HG02943 (cell line): Measurements from ENCODE around the gene SPTBN1.
A peak's percentile ranks its signal among the peaks of the same experiment; 100 is the strongest.

Source experiments
- ATAC-seq: cut with Tn5 transposase; IDR thresholded peaks from one replicate; pipeline ENCODE4 v1.9.1; 2021; ENCODE audit warnings: mild to moderate bottlenecking, low read depth, moderate library complexity; ENCODE audit not compliant: unreplicated experiment

Gene SPTBN1

DNA sequence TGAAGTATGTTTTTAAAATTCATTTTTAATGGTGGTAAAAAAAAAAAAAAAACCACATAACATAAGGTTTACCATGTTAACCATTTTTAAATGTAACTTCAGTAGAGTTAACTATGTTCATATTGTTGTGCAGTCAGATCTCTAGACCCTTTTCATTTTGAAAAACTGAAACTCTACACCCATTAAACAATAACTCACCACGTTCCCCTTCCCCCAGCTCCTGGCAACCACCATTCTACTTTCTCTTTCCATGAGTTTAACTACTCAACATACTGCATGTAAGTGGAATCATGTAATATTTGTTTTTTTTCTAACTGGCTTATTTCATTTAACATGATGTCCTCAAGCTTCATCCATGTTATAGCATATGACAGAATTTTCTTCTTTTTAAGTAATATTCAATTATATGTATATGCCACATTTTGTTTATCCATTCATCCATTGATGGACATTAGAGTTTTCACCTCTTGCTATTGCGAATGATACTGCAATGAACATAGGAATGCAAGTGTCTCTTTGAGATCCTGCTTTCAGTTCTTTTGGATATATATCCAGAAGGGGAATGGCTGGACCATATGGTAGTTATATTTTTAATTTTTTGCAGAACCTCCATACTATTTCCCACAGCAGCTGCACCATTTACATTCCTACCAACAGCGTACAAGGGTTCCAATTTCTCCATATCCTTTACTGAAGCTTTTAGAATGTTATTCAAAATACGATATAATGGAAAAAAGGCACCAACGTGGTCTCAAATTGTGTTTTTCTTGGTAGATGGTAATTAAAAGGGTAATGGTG, 91.0 kb downstream of the SPTBN1 start:
- ATAC-seq = peak; percentile 45

DNA sequence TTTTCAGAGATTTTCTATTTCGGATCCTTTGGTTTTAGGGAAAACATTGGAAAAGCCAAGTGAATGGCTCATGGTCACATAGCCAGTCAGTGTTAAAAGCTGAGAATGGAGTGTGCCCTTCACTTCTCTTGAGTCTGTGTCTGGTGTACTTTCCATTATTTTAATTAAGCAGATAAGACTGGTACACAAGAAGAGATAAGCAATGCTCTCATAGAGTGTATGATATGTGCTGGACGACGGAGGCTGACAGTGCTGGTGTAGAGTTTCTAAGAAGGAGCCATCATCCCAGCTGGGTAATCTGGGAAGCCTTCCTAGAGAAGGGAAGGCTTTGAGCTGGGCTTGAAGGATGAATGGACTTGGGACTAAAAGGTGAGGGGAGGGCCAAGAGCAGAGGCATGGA, 93.3 kb downstream of the SPTBN1 start:
- no peak for ATAC-seq

- ATAC-seq = no peak
Measured at GRCh38 chr2:54549917-54550518, 93.9 kb downstream of the SPTBN1 start.

- ATAC-seq = no peak
Measured at GRCh38 chr2:54550547-54550946, 94.4 kb downstream of the SPTBN1 start.

- ATAC-seq = no peak
Measured at GRCh38 chr2:54551123-54551756, 95.1 kb downstream of the SPTBN1 start.

GRCh38 chr2:54553075-54553474, 96.9 kb downstream of the SPTBN1 start:
- ATAC-seq = no peak

GRCh38 chr2:54553775-54554174, 97.6 kb downstream of the SPTBN1 start:
- ATAC-seq = no peak

DNA sequence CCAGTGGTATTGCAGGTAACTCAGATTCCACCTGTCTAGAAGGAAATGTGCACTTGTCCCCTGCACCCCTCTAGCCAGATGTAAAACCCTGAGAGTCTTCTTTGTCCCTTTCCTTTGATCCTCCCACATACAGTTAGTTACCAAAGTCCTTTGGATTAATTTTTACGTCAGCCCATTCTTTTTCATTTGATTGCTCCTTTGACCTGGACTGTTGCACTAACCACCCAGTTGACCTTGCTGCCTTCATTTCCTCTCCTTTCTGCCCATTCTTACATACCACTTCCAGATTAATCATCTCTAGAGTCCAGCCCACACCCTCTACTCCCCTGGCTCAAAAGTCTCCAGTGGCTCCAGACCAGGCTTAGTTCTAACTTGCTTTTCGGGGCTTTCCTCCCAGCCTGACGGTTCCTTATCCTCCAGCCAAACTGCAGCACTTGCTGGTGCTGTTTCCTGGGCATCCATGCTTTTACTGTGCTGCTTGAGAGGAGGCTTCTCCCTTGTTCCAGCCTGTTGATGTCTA, 99.3 kb downstream of the SPTBN1 start:
- no peak for ATAC-seq

DNA sequence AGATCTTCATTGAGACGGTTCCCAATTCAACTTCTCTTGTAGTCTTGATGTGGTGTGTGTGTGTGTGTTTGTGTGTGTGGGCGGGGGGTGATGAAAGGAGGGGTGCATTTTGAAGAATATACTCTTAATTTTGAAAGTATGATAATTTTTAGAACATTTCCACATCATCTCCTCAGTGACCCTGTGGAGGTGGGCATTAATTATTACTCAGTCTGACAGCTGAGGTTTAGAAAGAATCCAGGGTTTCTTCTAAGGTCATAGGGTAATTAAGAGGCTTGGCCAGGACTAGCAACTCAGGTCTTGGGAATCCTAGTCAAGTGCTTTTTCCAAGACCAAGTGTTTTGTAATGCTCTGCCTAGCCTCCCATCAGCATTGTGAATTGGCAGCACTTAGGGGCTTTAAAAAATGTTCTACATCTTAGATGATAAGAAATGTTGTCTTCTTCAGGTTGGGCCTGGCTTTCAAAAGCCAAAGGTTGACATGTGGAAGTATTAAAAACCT, 100.5 kb downstream of the SPTBN1 start:
- ATAC-seq = no peak

DNA sequence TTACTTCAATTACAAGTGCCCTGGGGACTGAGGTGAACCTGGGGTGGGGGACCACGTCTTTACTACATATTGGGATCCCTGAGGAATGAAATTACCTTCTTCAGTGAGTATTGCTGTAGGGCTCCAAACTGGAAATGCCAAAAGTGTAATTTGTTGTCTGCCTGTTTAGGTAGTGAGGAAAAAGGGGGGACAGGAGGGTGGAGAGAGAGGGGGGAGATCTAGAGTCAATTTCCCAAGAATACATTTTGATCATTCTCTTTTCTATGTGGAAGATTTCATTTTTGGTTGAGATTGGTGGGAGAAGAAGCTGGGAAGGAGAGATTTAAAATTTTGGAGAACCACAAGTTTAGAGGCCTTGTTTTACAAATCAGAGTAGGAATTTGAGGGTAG, 101.1 kb downstream of the SPTBN1 start:
- ATAC-seq = no peak

DNA sequence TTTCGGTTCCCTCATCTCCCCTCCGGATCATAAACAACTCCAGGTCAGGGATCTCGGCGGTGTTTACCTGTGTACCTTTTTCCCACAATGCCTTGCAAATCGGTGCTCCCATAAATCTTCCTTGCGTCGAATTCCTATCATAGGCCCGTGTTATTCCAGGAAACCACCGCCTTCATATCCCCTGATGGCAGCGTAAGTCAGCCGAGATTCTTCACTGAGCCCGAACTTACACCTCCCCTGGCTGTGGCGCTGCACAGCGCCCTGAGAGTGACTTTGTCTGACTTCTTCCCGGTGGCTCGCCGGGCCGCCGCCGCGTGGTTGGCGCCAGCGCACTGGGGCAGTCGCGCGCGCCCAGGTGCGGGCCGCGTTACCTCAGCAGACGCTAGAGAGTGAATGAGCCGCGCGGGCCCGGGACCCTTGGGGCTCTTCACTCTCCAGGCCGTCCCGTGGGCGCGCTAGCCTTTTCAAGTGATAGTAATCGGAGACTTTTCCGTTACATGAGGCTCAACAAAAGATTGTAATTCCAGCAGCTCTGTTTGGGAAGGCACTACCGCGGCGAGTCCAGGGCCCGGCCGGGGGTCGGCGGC, 101.6 kb downstream of the SPTBN1 start:
- no peak for ATAC-seq

DNA sequence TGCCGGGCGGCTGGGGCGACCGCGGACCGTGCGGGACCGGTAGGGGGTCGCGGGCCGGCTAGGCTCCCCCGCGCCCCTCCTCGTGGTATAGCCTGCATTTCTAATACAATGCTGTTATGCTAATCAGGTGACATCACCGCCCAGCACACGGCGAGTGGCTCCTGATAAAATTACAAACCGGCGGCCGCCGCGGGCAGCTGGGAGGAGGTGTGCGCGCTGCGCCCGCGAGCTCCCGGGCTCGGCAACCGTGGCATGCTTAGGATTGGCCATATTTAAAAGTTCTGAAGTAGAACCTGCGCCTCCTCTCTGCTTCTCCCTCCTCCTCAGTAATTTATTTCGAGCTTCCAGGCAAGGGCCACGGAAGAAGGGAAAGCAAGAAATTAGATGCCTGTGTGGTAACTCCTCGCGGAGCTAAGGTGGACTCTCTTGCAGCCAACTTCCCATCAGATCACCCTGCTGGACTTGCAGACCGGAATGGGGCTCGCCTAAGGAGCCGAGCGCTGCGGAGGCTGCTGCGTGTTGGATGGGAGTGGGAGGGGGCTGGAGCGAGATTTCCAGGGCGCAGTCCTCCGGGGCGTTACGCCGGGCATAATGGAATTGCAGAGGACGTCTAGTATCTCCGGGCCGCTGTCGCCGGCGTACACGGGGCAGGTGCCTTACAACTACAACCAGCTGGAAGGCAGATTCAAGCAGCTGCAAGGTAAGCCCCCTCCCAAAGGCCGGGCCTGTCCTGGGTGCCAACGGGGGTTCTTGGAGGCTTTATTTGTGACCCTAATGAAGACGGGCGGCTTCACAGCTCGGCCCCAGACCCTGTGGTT, 102.3 kb downstream of the SPTBN1 start:
- peak; percentile 37 for ATAC-seq

DNA sequence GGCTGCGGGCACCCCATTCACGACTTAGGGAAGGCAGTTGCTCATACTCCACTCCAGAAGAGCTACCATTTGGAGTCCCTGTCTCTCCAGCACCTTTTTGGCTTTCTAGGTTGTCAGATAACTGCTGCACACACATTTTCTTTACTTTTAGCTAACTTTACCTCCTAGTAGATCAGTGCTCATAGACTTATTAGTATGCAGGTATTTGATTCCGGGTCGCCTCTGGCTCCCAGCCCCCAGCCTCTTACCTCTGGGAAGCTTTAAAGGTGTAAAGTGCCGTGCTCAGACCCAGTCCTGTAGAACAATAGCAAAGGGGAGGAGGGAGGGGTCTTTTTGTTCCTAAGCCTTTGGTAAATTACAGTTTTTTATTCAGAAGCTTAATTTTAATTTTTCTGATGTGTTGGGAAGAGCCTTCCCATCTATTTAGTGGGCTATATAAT, 102.9 kb downstream of the SPTBN1 start:
- ATAC-seq = no peak

GRCh38 chr2:54559593-54560145, 103.5 kb downstream of the SPTBN1 start:
- ATAC-seq = no peak

DNA sequence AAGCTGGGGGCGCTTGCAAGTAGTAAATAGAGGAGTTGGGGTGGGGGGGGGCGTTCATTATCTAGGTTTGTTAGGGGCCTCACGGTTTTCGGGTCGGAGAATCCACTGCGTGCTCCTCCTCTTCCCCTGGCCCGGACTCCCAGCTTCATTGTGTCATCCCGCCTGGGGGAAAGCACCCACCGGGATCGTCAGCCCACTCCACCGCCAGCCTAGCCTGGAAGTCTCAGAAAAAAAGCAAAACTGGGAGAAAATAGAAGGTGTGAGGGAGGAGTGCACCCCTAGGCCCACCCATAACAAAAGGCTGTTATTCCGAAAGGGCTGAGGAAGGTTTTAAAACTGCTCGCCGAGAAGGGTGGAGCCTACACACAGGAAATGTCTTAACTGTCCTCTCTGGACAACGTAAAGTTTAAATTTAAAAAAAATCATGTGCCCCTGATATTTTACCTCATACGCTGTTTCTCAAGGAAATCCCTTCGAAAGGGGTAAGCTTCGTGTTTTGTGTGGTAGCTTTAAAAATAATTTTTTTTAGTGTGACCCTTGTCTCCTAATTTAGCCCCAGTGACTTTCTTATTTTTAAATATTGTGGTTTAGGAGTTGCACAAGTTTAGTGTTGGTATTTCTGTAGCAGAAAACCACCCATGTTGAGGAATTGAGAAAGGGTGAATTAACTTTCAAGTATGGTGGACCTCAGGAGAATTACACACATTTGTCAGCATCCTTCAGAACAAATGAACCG, 104.2 kb downstream of the SPTBN1 start:
- ATAC-seq = peak; percentile 43

- ATAC-seq = no peak
Measured at GRCh38 chr2:54561010-54561409, 104.9 kb downstream of the SPTBN1 start.

GRCh38 chr2:54564439-54564838, 108.3 kb downstream of the SPTBN1 start:
- no peak for ATAC-seq

DNA sequence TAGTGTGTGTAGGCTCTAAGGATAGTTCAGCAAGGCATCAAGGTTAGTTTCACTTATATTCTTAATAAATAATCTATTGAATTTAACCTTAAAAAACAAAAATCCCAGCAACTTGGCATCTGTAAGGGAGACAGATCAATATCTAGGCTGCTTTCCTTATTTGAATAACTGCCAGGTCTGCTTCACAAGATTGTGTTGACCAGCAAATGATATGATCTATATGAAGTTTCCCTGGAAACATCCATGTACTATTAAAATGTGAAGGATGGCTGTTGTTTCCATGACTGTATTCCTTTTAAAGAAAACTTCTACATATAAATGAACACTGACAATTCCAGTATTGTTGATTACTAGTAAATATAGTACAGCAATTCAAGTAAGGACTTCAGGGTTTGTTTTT, 109.4 kb downstream of the SPTBN1 start:
- ATAC-seq = no peak

GRCh38 chr2:54566896-54567295, 110.8 kb downstream of the SPTBN1 start:
- no peak for ATAC-seq
